Liver (tissue), 9 donors: ENCODE data around the gene STAM. TPM values are rescaled to one million over a fixed set of nuclear protein-coding genes. Genes with fewer than 3 reads are reported as not detected.

ENCODE experiments used
- DNase-seq: peaks from one replicate; pipeline ENCODE4 v3.0.0-alpha.2; 2017; ENCODE audit warnings: low spot score
- H3K27ac ChIP-seq, 2 donors: one replicate each; pipeline ENCODE4 v1.7.0; 2013; ENCODE audit warnings: inconsistent platforms in 2 of 2, low read length in 2 of 2, control low read depth in 1 of 2, low read depth in 1 of 2, mild to moderate bottlenecking in 1 of 2
- H3K27me3 ChIP-seq, 4 donors: one replicate each; pipeline versions ENCODE4 v1.6.1 to v1.7.0; 2013; ENCODE audit warnings: low read length in 3 of 4, inconsistent platforms in 1 of 4, mild to moderate bottlenecking in 1 of 4, moderate library complexity in 1 of 4; ENCODE audit not compliant: control insufficient read depth in 4 of 4, insufficient read depth in 4 of 4
- H3K36me3 ChIP-seq, 4 donors: one replicate each; pipeline versions ENCODE4 v1.6.1 to v1.7.0; 2013; ENCODE audit warnings: low read length in 3 of 4, mild to moderate bottlenecking in 3 of 4, low read depth in 1 of 4, moderate library complexity in 1 of 4; ENCODE audit not compliant: control insufficient read depth in 4 of 4, insufficient read depth in 3 of 4
- H3K4me1 ChIP-seq, 4 donors: one replicate each; pipeline versions ENCODE4 v1.6.1 to v1.7.0; 2013; ENCODE audit warnings: low read length in 3 of 4, mild to moderate bottlenecking in 3 of 4, moderate library complexity in 1 of 4; ENCODE audit not compliant: control insufficient read depth in 4 of 4, insufficient read depth in 4 of 4
- H3K4me3 ChIP-seq, 3 donors: one replicate each; pipeline versions ENCODE4 v1.6.1 to v1.7.0; 2013; ENCODE audit warnings: low read length in 3 of 3, control low read depth in 1 of 3, low read depth in 1 of 3, mild to moderate bottlenecking in 1 of 3
- H3K9ac ChIP-seq, 2 donors: one replicate each; pipeline ENCODE4 v1.7.0; 2013; ENCODE audit warnings: low read length in 2 of 2, mild to moderate bottlenecking in 2 of 2, moderate library complexity in 2 of 2, control low read depth in 1 of 2, low read depth in 1 of 2
- H3K9me3 ChIP-seq, 4 donors: one replicate each; pipeline versions ENCODE4 v1.6.1 to v1.7.0; 2013; ENCODE audit warnings: low read length in 3 of 4; ENCODE audit not compliant: control insufficient read depth in 4 of 4
- ATF3 ChIP-seq: IDR thresholded peaks from 2 replicates; pipeline ENCODE4 v1.6.1; 2016; ENCODE audit warnings: antibody characterized with exemption
- CTCF ChIP-seq: fragments of 150-350 bp; IDR thresholded peaks from 2 replicates; pipeline ENCODE4 v1.5.1; 2017; ENCODE audit warnings: improper control_type of control experiment, low read depth, low read length; ENCODE audit not compliant: missing input control
- EGR1 ChIP-seq, 2 donors: IDR thresholded peaks; 2 replicates each; pipeline ENCODE4 v1.6.1; 2016 to 2018; ENCODE audit warnings: antibody characterized with exemption in 2 of 2, low read depth in 2 of 2
- FOXA1 ChIP-seq: IDR thresholded peaks from 2 replicates; pipeline ENCODE4 v1.6.1; 2016; ENCODE audit warnings: antibody characterized with exemption
- FOXA2 ChIP-seq: IDR thresholded peaks from 2 replicates; pipeline ENCODE4 v1.6.1; 2016; ENCODE audit warnings: antibody characterized with exemption
- GABPA ChIP-seq, 2 donors: IDR thresholded peaks in 1 of 2; conservative IDR thresholded peaks in 1 of 2; 2 replicates each; pipeline ENCODE4 v1.6.1; 2016; ENCODE audit warnings: antibody characterized with exemption in 2 of 2, mild to moderate bottlenecking in 1 of 2, moderate library complexity in 1 of 2
- HNF4G ChIP-seq: IDR thresholded peaks from 2 replicates; pipeline ENCODE4 v1.6.1; 2016; ENCODE audit warnings: antibody characterized with exemption
- JUND ChIP-seq, 2 donors: IDR thresholded peaks; 2 replicates each; pipeline ENCODE4 v1.6.1; 2016; ENCODE audit warnings: antibody characterized with exemption in 2 of 2
- NR2F2 ChIP-seq: IDR thresholded peaks from 2 replicates; pipeline ENCODE4 v1.6.1; 2016; ENCODE audit warnings: antibody characterized with exemption
- RAD21 ChIP-seq, 2 donors: IDR thresholded peaks; 2 replicates each; pipeline ENCODE4 v1.6.1; 2016; ENCODE audit warnings: antibody characterized with exemption in 2 of 2, mild to moderate bottlenecking in 2 of 2
- REST ChIP-seq: IDR thresholded peaks from 2 replicates; pipeline ENCODE4 v1.6.1; 2016; ENCODE audit warnings: antibody characterized with exemption, mild to moderate bottlenecking
- RXRA ChIP-seq, 2 donors: IDR thresholded peaks; 2 replicates each; pipeline ENCODE4 v1.6.1; 2017 to 2018; ENCODE audit warnings: antibody characterized with exemption in 2 of 2, mild to moderate bottlenecking in 1 of 2
- SP1 ChIP-seq: IDR thresholded peaks from 2 replicates; pipeline ENCODE4 v1.6.1; 2018; ENCODE audit warnings: antibody characterized with exemption, mild to moderate bottlenecking
- YY1 ChIP-seq: IDR thresholded peaks from 2 replicates; pipeline ENCODE4 v1.6.1; 2016; ENCODE audit warnings: antibody characterized with exemption, mild to moderate bottlenecking
- ZBTB33 ChIP-seq: IDR thresholded peaks from 2 replicates; pipeline ENCODE4 v1.6.1; 2016; ENCODE audit warnings: antibody characterized with exemption
- WGBS: extraction: QIAGEN DNeasy Blood & Tissue Kit; methylation state at CpG from one replicate; pipeline ENCODE4 v1.1.7; 2013; 5-methylcytosine and 5-hydroxymethylcytosine counted together
- polyA plus RNA-seq, 2 donors: library from polyadenylated mRNA; stranded (reverse) in 1 of 2; unstranded in 1 of 2; fragments of 200-250 nt in 1 of 2; fragments of >200 nt in 1 of 2; fragmentation: Nextera tagmentation in 1 of 2; extraction: Ambion mirVana in 1 of 2; gene quantifications; one replicate each; pipeline versions ENCODE4 v1.2.1 to v1.2.3, GENCODE V29; 2013 to 2015
- total RNA-seq, 2 donors: library from RNA; depleted of rRNA; stranded (reverse); fragments of >200 nt; gene quantifications; one replicate each; pipeline ENCODE4 v1.2.3, GENCODE V29; 2014
- donor health status: healthy.
- donor health status: healthy.
- donor health status: healthy.
- donor health status: healthy.
- donor health status: healthy.

STAM gene
- total and polyA plus RNA-seq, 4 donors = 4.9 to 32.4 (median 6.7) TPM

- no peak for DNase-seq
- Histone ChIP-seq H3K27me3 (no peaks in the 10 kb centered on the region), H3K36me3 (no peaks in the 10 kb centered on the region), H3K4me1 (no peaks in the 10 kb centered on the region), H3K27ac (no peak overlapping the region), H3K4me3 (no peak overlapping the region), H3K9me3 (no peaks in the 10 kb centered on the region), H3K9ac (no peak overlapping the region)
- TF ChIP-seq RAD21 (IDR thresholded peaks at IDR 0.05) (no peak), SP1 (no peak), FOXA1 (no peak), EGR1 (IDR thresholded peaks at IDR 0.05; ENCODE audit: low read depth in 2 of 2) (no peak), FOXA2 (no peak), GABPA (IDR thresholded peaks at IDR 0.05 in 1 of 2, conservative IDR thresholded peaks at IDR 0.05 in 1 of 2) (no peak), RXRA (IDR thresholded peaks at IDR 0.05) (no peak), CTCF (no peak)
- WGBS = 96% methylated on average over 8 of the region's 8 CpGs
Observed at GRCh38 chr10:17749890-17750289, 105.9 kb downstream of the STAM start.

GRCh38 chr10:17751781-17752445, 108.0 kb downstream of the STAM start, which contains the start of gene TMEM236:
TMEM236 (plus strand) TSS chr10:17752201; CDS start chr10:17752296, 95 bp downstream.
- Histone ChIP-seq H3K9me3 (no peaks in the 10 kb centered on the region), H3K36me3 (no peaks in the 10 kb centered on the region), H3K4me1 (peaks cover 0 to 4% (median 3%) of the 10 kb centered on the region in 4 donors), H3K27me3 (no peaks in the 10 kb centered on the region), H3K9ac (no peak within 1 kb of the TSS), H3K27ac (no peak within 1 kb of the TSS), H3K4me3 (no peak within 1 kb of the TSS)
- 76% methylated on average over 9 of the region's 9 CpGs for WGBS
- TF ChIP-seq YY1 (no peak), JUND (IDR thresholded peaks at IDR 0.05) (no peak), HNF4G (no peak), RAD21 (IDR thresholded peaks at IDR 0.05) (no peak), ZBTB33 (no peak), ATF3 (no peak), REST (no peak), FOXA1 (no peak), EGR1 (IDR thresholded peaks at IDR 0.05; ENCODE audit: low read depth in 2 of 2) (no peak), RXRA (IDR thresholded peaks at IDR 0.05) (no peak), NR2F2 (no peak), SP1 (no peak)
- no peak for DNase-seq
